Measurements from ENCODE around the gene RHAG. TPM values are rescaled to one million over a fixed set of nuclear protein-coding genes. Genes with fewer than 3 reads are reported as not detected.
"Not testable (repeated sequence)": the region's sequence is repeated elsewhere in the genome, so short reads cannot be mapped to it uniquely, and the experiment has no call there.

Gene RHAG
- total and polyA plus RNA-seq, 2 donors (not counting 1 experiment from before 2014, with no cell fraction given) = not detected

DNA sequence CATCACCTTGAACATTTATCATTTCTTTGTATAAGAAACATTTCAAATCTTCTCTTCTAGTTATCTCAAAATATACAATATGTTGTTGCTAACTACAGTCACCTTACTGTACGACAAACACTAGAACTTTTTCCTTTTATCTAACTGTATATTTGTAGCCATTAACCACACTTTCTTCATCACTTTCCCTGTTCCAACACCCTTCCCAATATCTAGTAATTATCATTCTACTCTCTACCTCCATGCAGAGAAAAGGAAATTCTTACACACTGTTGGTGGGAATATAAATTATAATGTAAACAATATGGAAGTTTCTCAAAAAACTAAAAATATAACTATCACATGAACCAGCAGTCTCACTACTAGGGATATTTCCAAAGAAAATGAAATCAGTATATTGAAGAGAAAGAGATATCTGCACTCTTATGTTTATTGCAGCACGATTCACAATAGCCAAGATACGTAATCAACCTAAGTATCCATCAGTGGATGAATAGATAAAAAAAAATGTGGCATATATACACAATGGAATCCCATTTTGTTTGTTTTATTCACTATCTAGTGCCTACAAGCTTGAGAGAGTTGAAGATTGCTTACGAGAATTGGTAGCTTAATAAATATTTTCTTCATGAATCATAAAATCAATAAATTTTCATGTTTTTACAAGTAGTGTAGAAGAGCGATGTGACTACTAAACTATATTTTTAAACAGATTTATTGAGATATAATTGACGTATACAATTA lies 2.4 kb downstream of the RHAG start:
- H3K27ac ChIP-seq (ENCODE audit: insufficient read depth, low read length) = no peak overlapping the region
- no peaks in the 10 kb centered on the region for H4K20me1 ChIP-seq (ENCODE audit: control insufficient read depth, extremely low read depth, insufficient read depth, low read length)
- H3K36me3 ChIP-seq (ENCODE audit: control insufficient read depth, insufficient read depth, low read length) = no peaks in the 10 kb centered on the region
- H3K9me3 ChIP-seq (ENCODE audit: control insufficient read depth, insufficient read depth, low read depth, low read length) = no peaks in the 10 kb centered on the region
- no peak for TF ChIP-seq CTCF (conservative IDR thresholded peaks at IDR 0.05 in 1 of 2, IDR thresholded peaks at IDR 0.05 in 1 of 2; ENCODE audit: low read depth in 1 of 2, low read length in 2 of 2)
- no peak for TF ChIP-seq EZH2 (IDR thresholded peaks at IDR 0.05; ENCODE audit: low read length, missing control alignments)
- no peaks in the 10 kb centered on the region for H3K79me2 ChIP-seq (ENCODE audit: control insufficient read depth, insufficient read depth, low read length)
- H3K9ac ChIP-seq (ENCODE audit: insufficient read depth, low read length) = no peak overlapping the region
- no peak overlapping the region for H3K4me2 ChIP-seq (ENCODE audit: extremely low read depth, insufficient read depth, low read length)
- H3K4me3 ChIP-seq (replicated peaks in 1 of 4; ENCODE audit: control extremely low read depth in 1 of 4, insufficient read depth in 1 of 4, low read depth in 3 of 4, low read length in 4 of 4) = no peak overlapping the region
- DNase-seq (ENCODE audit: low read depth in 2 of 2) = no peak
- no peaks in the 10 kb centered on the region for H3K4me1 ChIP-seq (ENCODE audit: control insufficient read depth, extremely low read depth, insufficient read depth, low read length)
- no peaks in the 10 kb centered on the region for H3K27me3 ChIP-seq (ENCODE audit: control insufficient read depth, insufficient read depth, low read length)
- no peak overlapping the region for H2AFZ ChIP-seq (ENCODE audit: low read length)

- DNase-seq (ENCODE audit: low read depth in 2 of 2) = no peak
- Histone ChIP-seq H3K4me3 (replicated peaks in 1 of 4; ENCODE audit: control extremely low read depth in 1 of 4, insufficient read depth in 1 of 4, low read depth in 3 of 4, low read length in 4 of 4) (no peak overlapping the region), H2AFZ (ENCODE audit: low read length) (no peak overlapping the region), H3K9me3 (ENCODE audit: control insufficient read depth, insufficient read depth, low read depth, low read length) (no peaks in the 10 kb centered on the region), H3K27me3 (ENCODE audit: control insufficient read depth, insufficient read depth, low read length) (no peaks in the 10 kb centered on the region), H3K4me1 (ENCODE audit: control insufficient read depth, extremely low read depth, insufficient read depth, low read length) (no peaks in the 10 kb centered on the region), H3K36me3 (ENCODE audit: control insufficient read depth, insufficient read depth, low read length) (no peaks in the 10 kb centered on the region), H4K20me1 (ENCODE audit: control insufficient read depth, extremely low read depth, insufficient read depth, low read length) (no peaks in the 10 kb centered on the region), H3K79me2 (ENCODE audit: control insufficient read depth, insufficient read depth, low read length) (no peaks in the 10 kb centered on the region), H3K9ac (ENCODE audit: insufficient read depth, low read length) (no peak overlapping the region), H3K27ac (ENCODE audit: insufficient read depth, low read length) (no peak overlapping the region), H3K4me2 (ENCODE audit: extremely low read depth, insufficient read depth, low read length) (no peak overlapping the region)
- TF ChIP-seq EZH2 (IDR thresholded peaks at IDR 0.05; ENCODE audit: low read length, missing control alignments) (no peak), CTCF (conservative IDR thresholded peaks at IDR 0.05 in 1 of 2, IDR thresholded peaks at IDR 0.05 in 1 of 2; ENCODE audit: low read depth in 1 of 2, low read length in 2 of 2) (no peak)
Observed at GRCh38 chr6:49633541-49633940, 3.1 kb downstream of the RHAG start.

DNA sequence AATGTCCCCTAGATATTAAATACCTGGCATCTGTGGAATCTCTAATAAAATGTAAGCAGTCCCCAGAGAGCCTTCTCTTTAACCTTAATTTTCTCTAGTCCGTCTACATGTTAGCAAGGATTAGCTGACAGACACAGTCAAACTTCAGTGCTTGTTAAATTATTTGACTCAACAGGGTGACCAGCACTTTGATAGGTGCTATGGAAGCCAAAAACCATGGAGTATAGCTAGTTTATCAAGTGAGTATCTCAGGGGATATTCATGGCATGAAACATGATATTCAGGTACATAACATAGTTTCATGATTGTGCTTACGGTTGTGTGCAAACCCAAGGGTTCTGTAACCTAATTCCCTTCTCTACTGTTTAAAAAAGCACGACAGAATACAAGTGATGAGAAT lies 3.9 kb downstream of the RHAG start:
- no peak overlapping the region for H3K27ac ChIP-seq (ENCODE audit: insufficient read depth, low read length)
- no peaks in the 10 kb centered on the region for H3K36me3 ChIP-seq (ENCODE audit: control insufficient read depth, insufficient read depth, low read length)
- no peak overlapping the region for H3K9ac ChIP-seq (ENCODE audit: insufficient read depth, low read length)
- H3K9me3 ChIP-seq (ENCODE audit: control insufficient read depth, insufficient read depth, low read depth, low read length) = no peaks in the 10 kb centered on the region
- no peak for DNase-seq (ENCODE audit: low read depth in 2 of 2)
- no peaks in the 10 kb centered on the region for H3K79me2 ChIP-seq (ENCODE audit: control insufficient read depth, insufficient read depth, low read length)
- H4K20me1 ChIP-seq (ENCODE audit: control insufficient read depth, extremely low read depth, insufficient read depth, low read length) = no peaks in the 10 kb centered on the region
- TF ChIP-seq CTCF (conservative IDR thresholded peaks at IDR 0.05 in 1 of 2, IDR thresholded peaks at IDR 0.05 in 1 of 2; ENCODE audit: low read depth in 1 of 2, low read length in 2 of 2) = no peak
- no peak for TF ChIP-seq EZH2 (IDR thresholded peaks at IDR 0.05; ENCODE audit: low read length, missing control alignments)
- no peak overlapping the region for H3K4me3 ChIP-seq (replicated peaks in 1 of 4; ENCODE audit: control extremely low read depth in 1 of 4, insufficient read depth in 1 of 4, low read depth in 3 of 4, low read length in 4 of 4)
- H3K4me1 ChIP-seq (ENCODE audit: control insufficient read depth, extremely low read depth, insufficient read depth, low read length) = no peaks in the 10 kb centered on the region
- no peak overlapping the region for H2AFZ ChIP-seq (ENCODE audit: low read length)
- H3K4me2 ChIP-seq (ENCODE audit: extremely low read depth, insufficient read depth, low read length) = no peak overlapping the region
- H3K27me3 ChIP-seq (ENCODE audit: control insufficient read depth, insufficient read depth, low read length) = no peaks in the 10 kb centered on the region

DNA sequence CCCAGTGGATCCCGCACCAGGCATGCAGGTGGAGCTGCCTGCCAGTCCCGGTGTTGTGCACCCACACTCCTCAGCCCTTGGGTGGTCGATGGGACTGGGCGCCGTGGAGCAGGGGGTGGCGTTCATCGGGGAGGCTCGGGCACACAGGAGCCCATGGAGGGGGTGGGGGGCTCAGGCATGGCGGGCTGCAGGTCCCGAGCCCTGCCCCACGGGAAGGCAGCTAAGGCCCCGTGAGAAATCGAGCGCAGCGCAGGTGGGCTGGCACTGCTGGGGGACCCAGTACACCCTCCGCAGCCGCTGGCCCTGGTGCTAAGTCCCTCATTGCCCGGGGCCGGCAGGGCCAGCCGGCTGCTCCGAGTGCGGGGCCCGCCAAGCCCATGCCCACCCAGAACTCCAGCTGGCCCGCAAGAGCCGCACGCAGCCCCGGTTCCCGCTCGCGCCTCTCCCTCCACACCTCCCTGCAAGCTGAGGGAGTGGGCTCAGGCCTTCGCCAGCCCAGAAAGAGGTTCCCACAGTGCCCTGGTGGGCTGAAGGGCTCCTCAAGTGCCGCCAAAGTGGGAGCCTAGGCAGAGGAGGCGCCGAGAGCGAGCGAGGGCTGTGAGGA lies 7.1 kb downstream of the RHAG start:
- not testable (repeated sequence) for H3K9ac ChIP-seq (ENCODE audit: insufficient read depth, low read length); H3K9me3 ChIP-seq (ENCODE audit: control insufficient read depth, insufficient read depth, low read depth, low read length); H3K4me3 ChIP-seq (replicated peaks in 1 of 4; ENCODE audit: control extremely low read depth in 1 of 4, insufficient read depth in 1 of 4, low read depth in 3 of 4, low read length in 4 of 4); H3K27me3 ChIP-seq (ENCODE audit: control insufficient read depth, insufficient read depth, low read length); H3K4me2 ChIP-seq (ENCODE audit: extremely low read depth, insufficient read depth, low read length); H2AFZ ChIP-seq (ENCODE audit: low read length); DNase-seq (ENCODE audit: low read depth in 2 of 2); H3K36me3 ChIP-seq (ENCODE audit: control insufficient read depth, insufficient read depth, low read length); H3K4me1 ChIP-seq (ENCODE audit: control insufficient read depth, extremely low read depth, insufficient read depth, low read length); H4K20me1 ChIP-seq (ENCODE audit: control insufficient read depth, extremely low read depth, insufficient read depth, low read length); H3K79me2 ChIP-seq (ENCODE audit: control insufficient read depth, insufficient read depth, low read length); H3K27ac ChIP-seq (ENCODE audit: insufficient read depth, low read length)

Data from fibroblast of lung (primary cell).